Esophagus squamous epithelium (tissue), 4 donors: ENCODE data around the gene ARHGEF1.

Source experiments
- CTCF ChIP-seq, 6 experiments: fragments of 450-650 bp in 4 of 6; fragments of 200-600 bp in 2 of 6; sonication (generic) in 2 of 6; IDR thresholded peaks; one replicate each; pipeline ENCODE4 v1.5.1; 2016 to 2019; ENCODE audit warnings: antibody characterized with exemption in 6 of 6, mild to moderate bottlenecking in 4 of 6, moderate library complexity in 4 of 6
- POLR2A ChIP-seq, 4 donors: fragments of 450-650 bp; IDR thresholded peaks; one replicate each; pipeline ENCODE4 v1.6.1; 2017; ENCODE audit warnings: antibody characterized with exemption in 4 of 4, mild to moderate bottlenecking in 4 of 4, moderate library complexity in 3 of 4

- TF ChIP-seq CTCF (IDR thresholded peaks at IDR 0.05) (no peak), POLR2A (IDR thresholded peaks at IDR 0.05) (no peak)
These were observed 27.4 kb downstream of the ARHGEF1 start for GRCh38 chr19:41910240-41910991.
